Measurements from ENCODE around the gene TMED4. TPM values are rescaled to one million over a fixed set of nuclear protein-coding genes. Genes with fewer than 3 reads are reported as not detected.

The TMED4 gene
- total and polyA plus RNA-seq, 2 of the 13 experiments (the other 11 are each of a cell fraction or from before 2014, with no cell fraction given): 81.4 to 109 TPM

- no peak for TF ChIP-seq ZNF333 (CRISPR knock-in tag; IDR thresholded peaks at IDR 0.05; ENCODE audit: borderline replicate concordance)
Measured at GRCh38 chr7:44535348-44536064, 46.5 kb downstream of the TMED4 start (continued).

- no TSS peak for BruUV-seq (replicated peaks)
- FAIRE-seq (peak; percentile 74), ATAC-seq (peak; percentile 82), DNase-seq (ENCODE audit: low spot score) (peak; percentile 54)
- peaks cover 46% of the 10 kb centered on the region for H3K79me2 ChIP-seq (ENCODE audit: insufficient read depth, low read length)
- no peak for TF ChIP-seq HNRNPL (IDR thresholded peaks at IDR 0.05; ENCODE audit: low read depth, low read length)
- TF ChIP-seq ZFY (CRISPR knock-in tag; IDR thresholded peaks at IDR 0.05): peak; percentile 11; the same call in 1 of the 2 replicates
- TF ChIP-seq ZNF260 (CRISPR knock-in tag; IDR thresholded peaks at IDR 0.05; ENCODE audit: borderline replicate concordance, low read depth): no peak
- peak; percentile 69 for TF ChIP-seq CTCF (CRISPR knock-in tag; IDR thresholded peaks at IDR 0.05)
- no peak for TF ChIP-seq ETV6 (CRISPR knock-in tag; conservative IDR thresholded peaks at IDR 0.05)
- TF ChIP-seq PHF21A (CRISPR knock-in tag; IDR thresholded peaks at IDR 0.05): no peak
- TF ChIP-seq SMC3 (IDR thresholded peaks at IDR 0.05; ENCODE audit: low read length): peak; percentile 33; the same call in 1 of the 2 replicates
- no peak for TF ChIP-seq NRL (CRISPR knock-in tag; IDR thresholded peaks at IDR 0.05; ENCODE audit: borderline replicate concordance)
- no peak for TF ChIP-seq TBX2 (CRISPR knock-in tag; IDR thresholded peaks at IDR 0.05; ENCODE audit: borderline replicate concordance)
- no peak for TF ChIP-seq NCOA2 (CRISPR knock-in tag; IDR thresholded peaks at IDR 0.05)
- TF ChIP-seq STAG1 (CRISPR knock-in tag; IDR thresholded peaks at IDR 0.05): peak; percentile 51
- TF ChIP-seq FOSL2 (CRISPR knock-in tag; IDR thresholded peaks at IDR 0.05): no peak
- TF ChIP-seq XRCC5 (optimal IDR thresholded peaks at IDR 0.05; ENCODE audit: low read length): peak; percentile 75
- TF ChIP-seq PRMT3 (CRISPR knock-in tag; IDR thresholded peaks at IDR 0.05; ENCODE audit: borderline replicate concordance, low read depth): no peak
- peak; percentile 31; the same call in 1 of the 2 replicates for TF ChIP-seq ZNF687 (CRISPR knock-in tag; IDR thresholded peaks at IDR 0.05)
- POLR2A ChIA-PET: interaction anchor here (1.0 to 1.8 kb wide), 6 partner anchors 28 to 48 kb away, joined by 3 to 6 read pairs (median 4); partner anchors contain the start of genes DDX56 and TMED4
- H3K9ac ChIP-seq (ENCODE audit: insufficient read depth, low read depth, low read length): no peak overlapping the region
- intact Hi-C loops (cut with micrococcal nuclease; ENCODE audit: unreplicated experiment) (no loop called here), in situ Hi-C loops (cut with HindIII; ENCODE audit: extremely low pct_ligation_motif_present, low pct_unique_long_range_greater_than_20kb) (no loop called here)
- H3K4me3 ChIP-seq (replicated peaks in 1 of 3; ENCODE audit: insufficient read depth in 1 of 3, low read depth in 2 of 3, low read length in 3 of 3): no peak overlapping the region
- H3K36me3 ChIP-seq (replicated peaks in 1 of 2; ENCODE audit: control insufficient read depth in 1 of 2, insufficient read depth in 2 of 2, low read length in 2 of 2): peaks cover 8 to 40% of the 10 kb centered on the region in 2 experiments
- WGBS (ENCODE audit: low lambda C conversion rate): 10% methylated on average over 2 of the region's 7 CpGs
- no peaks in the 10 kb centered on the region for H3K9me3 ChIP-seq (ENCODE audit: low read length)
- no peak overlapping the region for H3K27ac ChIP-seq (ENCODE audit: extremely low read length, insufficient read depth, low read length)
- H4K20me1 ChIP-seq (ENCODE audit: insufficient read depth, low read length): peaks cover 19% of the 10 kb centered on the region
- CTCF ChIA-PET (ENCODE audit: low intra/inter-chr PET ratio, low total read pairs): interaction anchor here (2.5 kb wide), 1 partner anchor 31 kb away, joined by 14 read pairs; no protein-coding TSS in a partner anchor
- H2AFZ ChIP-seq (ENCODE audit: low read length): no peak overlapping the region
- peaks cover 62% of the 10 kb centered on the region for H3K4me1 ChIP-seq (ENCODE audit: insufficient read depth, low read length)
- H3K4me2 ChIP-seq (ENCODE audit: low read depth, low read length): peak overlapping the region; percentile 10
- no peaks in the 10 kb centered on the region for H3K27me3 ChIP-seq (ENCODE audit: control insufficient read depth in 1 of 2, insufficient read depth in 2 of 2, low read length in 2 of 2)
Measured at GRCh38 chr7:44534501-44534900, 47.5 kb downstream of the TMED4 start.
